Retinal pigment epithelial cell (primary cell): ENCODE results near the gene LIG4.

Experiments used
- DNase-seq: peaks from one replicate; pipeline ENCODE4 v3.0.0-alpha.2; 2010; ENCODE audit warnings: low read depth
- H3K4me3 ChIP-seq: 2 replicates; pipeline ENCODE4 v1.5.1; 2011; ENCODE audit warnings: mild to moderate bottlenecking, low read length, control low read depth, moderate library complexity
- CTCF ChIP-seq: conservative IDR thresholded peaks from 2 replicates; pipeline ENCODE4 v1.5.1; 2011; ENCODE audit warnings: low read depth, low read length, control low read depth, inconsistent platforms

Gene LIG4

GRCh38 chr13:108213946-108214345 lies 1.4 kb downstream of the LIG4 start:
- DNase-seq: no peak
- peak overlapping the region; percentile 48 for H3K4me3 ChIP-seq
- no peak for TF ChIP-seq CTCF

- DNase-seq: no peak
- no peak for TF ChIP-seq CTCF
- H3K4me3 ChIP-seq: no peak overlapping the region
Observed at GRCh38 chr13:108212886-108213285, 2.5 kb downstream of the LIG4 start.

- TF ChIP-seq CTCF: no peak
- no peak for DNase-seq
- no peak overlapping the region for H3K4me3 ChIP-seq
Observed at GRCh38 chr13:108210551-108210950, 4.8 kb downstream of the LIG4 start.

GRCh38 chr13:108200781-108201398 lies 14.4 kb downstream of the LIG4 start:
- no peak for DNase-seq
- H3K4me3 ChIP-seq: no peak overlapping the region
- no peak for TF ChIP-seq CTCF

GRCh38 chr13:108195861-108196260 lies 19.5 kb downstream of the LIG4 start:
- H3K4me3 ChIP-seq: no peak overlapping the region
- no peak for TF ChIP-seq CTCF
- DNase-seq: no peak

GRCh38 chr13:108195146-108195545 lies 20.2 kb downstream of the LIG4 start:
- no peak for TF ChIP-seq CTCF
- DNase-seq: no peak
- H3K4me3 ChIP-seq: no peak overlapping the region

GRCh38 chr13:108194435-108194936 lies 20.9 kb downstream of the LIG4 start:
- no peak for DNase-seq
- TF ChIP-seq CTCF: no peak

More at GRCh38 chr13:108194435-108194936, 20.9 kb downstream of the LIG4 start:
- H3K4me3 ChIP-seq: no peak overlapping the region
